Esophagus squamous epithelium (tissue), 5 donors: ENCODE measurements around the gene ITGA7. TPM values are rescaled to one million over a fixed set of nuclear protein-coding genes. Genes with fewer than 3 reads are reported as not detected.

Experiments used
- DNase-seq: peaks from one replicate; lab custom pipeline; 2025; lab: John Stamatoyannopoulos, UW
- H3K27ac ChIP-seq, 4 donors: fragments of 200-600 bp; sonication (generic); one replicate each; pipeline ENCODE4 v1.5.1; 2016 to 2019; ENCODE audit warnings: mild to moderate bottlenecking in 1 of 4
- H3K27me3 ChIP-seq, 4 donors: fragments of 200-600 bp; sonication (generic); 1 replicate in 3 of 4; 2 replicates in 1 of 4; pipeline versions ENCODE4 v1.5.1 to v1.6.0; 2017 to 2021; ENCODE audit warnings: antibody characterized with exemption in 1 of 4
- H3K36me3 ChIP-seq, 3 donors: fragments of 200-600 bp; sonication (generic); one replicate each; pipeline ENCODE4 v1.5.1; 2016 to 2019
- H3K4me1 ChIP-seq, 3 donors: fragments of 200-600 bp; sonication (generic); one replicate each; pipeline ENCODE4 v1.5.1; 2017 to 2019
- H3K4me3 ChIP-seq, 4 donors: fragments of 200-600 bp; sonication (generic); 1 replicate in 3 of 4; 2 replicates in 1 of 4; pipeline ENCODE4 v1.5.1; 2016 to 2019; ENCODE audit warnings: mild to moderate bottlenecking in 2 of 4, moderate library complexity in 1 of 4
- H3K9me3 ChIP-seq, 3 donors: fragments of 200-600 bp; sonication (generic); one replicate each; pipeline ENCODE4 v1.5.1; 2016 to 2019
- POLR2A ChIP-seq, 4 donors: fragments of 450-650 bp; IDR thresholded peaks; one replicate each; pipeline ENCODE4 v1.6.1; 2017; ENCODE audit warnings: antibody characterized with exemption in 4 of 4, mild to moderate bottlenecking in 4 of 4, moderate library complexity in 3 of 4
- WGBS, 2 donors: methylation state at CpG; one replicate each; pipeline ENCODE4 v1.1.5; 2018; 5-methylcytosine and 5-hydroxymethylcytosine counted together
- intact Hi-C: fragments of 100-400 bp; cut with DNase I; formaldehyde crosslinking; loops from one replicate; pipeline ENCODE4 v1.15.0; 2022
- total RNA-seq, 4 donors: library from RNA; depleted of rRNA; stranded (reverse); fragments of >200 nt; gene quantifications; one replicate each; pipeline ENCODE4 v1.1.0, GENCODE V29; 2016
- TF ChIP-seq, protein P1 (sequence below), 6 experiments: fragments of 450-650 bp in 4 of 6; fragments of 200-600 bp in 2 of 6; sonication (generic) in 2 of 6; IDR thresholded peaks; one replicate each; pipeline ENCODE4 v1.5.1; 2016 to 2019; ENCODE audit warnings: antibody characterized with exemption in 6 of 6, mild to moderate bottlenecking in 4 of 6, moderate library complexity in 4 of 6
- donor health status: DM: yes; HTN: yes; CAD: no.

The ITGA7 gene
- total RNA-seq, 4 donors from 2014 or later = 1.1 to 26.3 (median 10.5) TPM

DNA sequence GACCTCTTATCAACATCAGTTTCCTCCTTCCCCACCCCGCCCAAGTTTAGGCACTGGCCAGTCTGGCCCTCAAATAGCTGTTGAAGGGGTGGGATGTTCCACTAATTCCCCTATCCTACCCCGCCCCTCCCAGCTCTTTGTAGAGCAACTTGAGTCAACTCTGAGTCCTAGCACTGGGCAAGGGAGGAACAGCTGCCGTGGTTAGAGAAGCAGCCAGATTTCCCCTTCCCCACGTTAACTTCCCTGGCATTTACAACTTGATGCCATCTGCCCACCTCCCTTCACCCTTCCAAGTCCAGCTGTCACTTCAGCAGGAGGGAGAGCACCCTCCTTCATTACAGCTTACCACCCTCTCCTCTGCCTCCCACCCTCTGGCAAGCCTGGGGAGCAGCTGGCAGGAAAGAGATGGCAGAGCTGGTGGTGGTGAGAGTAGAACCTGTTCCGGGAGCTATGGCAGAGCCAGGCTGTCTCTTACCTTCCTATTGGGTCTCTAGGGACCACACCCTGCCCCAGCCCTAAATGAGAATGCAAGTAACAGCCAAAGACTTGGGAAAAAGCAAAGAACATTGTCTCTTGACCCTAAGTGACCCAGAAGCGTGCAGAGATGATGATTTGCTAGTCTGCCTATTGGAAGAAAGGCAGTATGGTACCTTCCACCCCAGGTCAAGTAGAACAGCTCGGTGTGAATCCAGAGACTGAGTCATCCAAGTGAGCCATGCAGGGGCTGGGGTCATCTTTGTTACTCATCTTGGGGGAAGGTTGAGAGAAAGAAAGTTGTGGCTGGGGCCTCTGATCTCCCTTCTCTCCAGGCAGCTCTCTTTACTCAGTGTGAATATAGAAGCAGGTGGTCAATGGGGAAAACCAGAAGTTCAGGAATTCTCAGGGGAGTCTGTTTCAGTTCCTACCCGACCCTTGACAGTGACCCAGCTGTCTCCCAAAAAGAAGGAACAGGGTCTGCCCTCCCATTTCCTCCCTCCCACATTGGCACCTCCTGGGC is 9.6 kb upstream of the ITGA7 start:
- no peak for DNase-seq
- H3K36me3 ChIP-seq = no peaks in the 10 kb centered on the region
- peak overlapping the region; percentile 57 to 89 (median 73) for H3K4me3 ChIP-seq
- 10 to 17% methylated on average over 7 to 8 of the region's 8 CpGs for WGBS, 2 donors
- no peaks in the 10 kb centered on the region for H3K27me3 ChIP-seq
- H3K4me1 ChIP-seq = peaks cover 40 to 81% (median 54%) of the 10 kb centered on the region in 3 donors
- H3K9me3 ChIP-seq = no peaks in the 10 kb centered on the region
- peak overlapping the region; percentile 93 to 98 (median 94) for H3K27ac ChIP-seq
- intact Hi-C loops = no loop called here
- no peak for TF ChIP-seq POLR2A (IDR thresholded peaks at IDR 0.05)
- TF ChIP-seq, protein P1, sequence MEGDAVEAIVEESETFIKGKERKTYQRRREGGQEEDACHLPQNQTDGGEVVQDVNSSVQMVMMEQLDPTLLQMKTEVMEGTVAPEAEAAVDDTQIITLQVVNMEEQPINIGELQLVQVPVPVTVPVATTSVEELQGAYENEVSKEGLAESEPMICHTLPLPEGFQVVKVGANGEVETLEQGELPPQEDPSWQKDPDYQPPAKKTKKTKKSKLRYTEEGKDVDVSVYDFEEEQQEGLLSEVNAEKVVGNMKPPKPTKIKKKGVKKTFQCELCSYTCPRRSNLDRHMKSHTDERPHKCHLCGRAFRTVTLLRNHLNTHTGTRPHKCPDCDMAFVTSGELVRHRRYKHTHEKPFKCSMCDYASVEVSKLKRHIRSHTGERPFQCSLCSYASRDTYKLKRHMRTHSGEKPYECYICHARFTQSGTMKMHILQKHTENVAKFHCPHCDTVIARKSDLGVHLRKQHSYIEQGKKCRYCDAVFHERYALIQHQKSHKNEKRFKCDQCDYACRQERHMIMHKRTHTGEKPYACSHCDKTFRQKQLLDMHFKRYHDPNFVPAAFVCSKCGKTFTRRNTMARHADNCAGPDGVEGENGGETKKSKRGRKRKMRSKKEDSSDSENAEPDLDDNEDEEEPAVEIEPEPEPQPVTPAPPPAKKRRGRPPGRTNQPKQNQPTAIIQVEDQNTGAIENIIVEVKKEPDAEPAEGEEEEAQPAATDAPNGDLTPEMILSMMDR (IDR thresholded peaks at IDR 0.05) = no peak

DNA sequence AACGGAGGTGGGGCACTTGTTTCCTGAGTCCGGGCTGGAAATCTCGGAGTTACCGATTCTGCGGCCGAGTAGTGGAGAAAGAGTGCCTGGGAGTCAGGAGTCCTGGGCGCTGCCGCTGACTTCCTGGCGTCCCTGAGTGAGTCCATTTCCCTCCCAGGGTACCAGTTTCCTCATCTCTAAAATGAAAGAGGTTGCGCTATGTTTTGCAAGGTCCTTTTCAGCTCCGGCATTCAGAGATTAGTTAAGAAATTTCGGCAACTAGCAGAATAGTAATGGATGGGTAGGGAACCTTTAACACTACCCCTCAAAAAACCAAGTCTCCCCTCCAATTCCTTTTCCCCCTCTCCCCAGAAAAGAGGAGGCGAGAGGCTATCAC is 8.9 kb upstream of the ITGA7 start:
- H3K4me3 ChIP-seq = peak overlapping the region; percentile 57 to 89 (median 73)
- TF ChIP-seq, protein P1 (IDR thresholded peaks at IDR 0.05) = no peak
- TF ChIP-seq POLR2A (IDR thresholded peaks at IDR 0.05) = no peak
- H3K27ac ChIP-seq = peak overlapping the region; percentile 93 to 98 (median 94)
- no peak for DNase-seq
- H3K36me3 ChIP-seq = no peaks in the 10 kb centered on the region
- H3K4me1 ChIP-seq = peaks cover 40 to 74% (median 54%) of the 10 kb centered on the region in 3 donors
- no peaks in the 10 kb centered on the region for H3K9me3 ChIP-seq
- 6 to 21% methylated on average over 3 to 10 of the region's 13 CpGs for WGBS, 2 donors
- no peaks in the 10 kb centered on the region for H3K27me3 ChIP-seq
- intact Hi-C loops = no loop called here

DNA sequence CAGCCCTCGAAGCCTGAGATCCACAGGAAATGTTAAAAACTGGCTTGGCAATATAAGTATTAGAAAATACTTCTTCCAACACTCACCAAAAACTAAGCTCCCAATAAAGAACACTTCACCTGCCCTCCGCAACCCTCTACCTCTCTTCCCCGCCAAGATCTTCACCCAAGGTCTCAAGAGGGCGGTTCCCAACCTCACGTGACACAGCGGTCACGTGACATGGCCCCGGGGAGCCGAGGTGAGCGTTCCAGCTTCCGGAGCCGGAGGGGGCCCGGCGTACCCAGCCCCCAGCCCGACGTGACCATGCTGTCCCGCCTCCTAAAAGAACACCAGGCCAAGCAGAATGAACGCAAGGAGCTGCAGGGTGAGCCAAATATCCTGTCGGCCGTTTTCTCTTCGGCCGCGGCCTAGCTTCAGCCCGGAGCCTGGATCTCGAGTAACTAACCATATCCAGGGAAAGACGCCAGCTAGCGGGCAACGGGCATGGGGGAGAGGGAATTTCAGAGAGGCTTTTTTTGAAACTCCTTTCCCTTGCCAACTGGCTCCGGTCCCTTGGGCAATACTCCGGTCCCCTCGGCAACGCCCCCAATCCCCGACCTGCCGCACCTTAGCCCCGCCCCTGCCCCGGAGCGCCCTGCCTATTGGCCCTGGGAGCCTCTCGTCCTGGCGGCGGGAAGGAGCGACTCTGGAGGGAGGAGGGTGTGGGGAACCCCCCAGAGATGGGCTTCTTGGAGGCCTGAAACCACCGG is 8.3 kb upstream of the ITGA7 start, which contains the start of gene BLOC1S1:
Gene BLOC1S1, plus strand, starts transcription at position 214 of the 749 bp plus-strand sequence. Its CDS starts 6 bp downstream, at position 220.
- DNase-seq = peak; percentile 50
- Histone ChIP-seq H3K36me3 (no peaks in the 10 kb centered on the region), H3K4me1 (peaks cover 40 to 68% (median 48%) of the 10 kb centered on the region in 3 donors), H3K27me3 (no peaks in the 10 kb centered on the region), H3K27ac (peak within 1 kb of the TSS; percentile 93 to 98 (median 94)), H3K4me3 (peak within 1 kb of the TSS; percentile 57 to 89 (median 73)), H3K9me3 (no peaks in the 10 kb centered on the region)
- TF ChIP-seq, protein P1 (IDR thresholded peaks at IDR 0.05) = peak in 2 of 6 experiments; percentile 9 to 13
- TF ChIP-seq POLR2A (IDR thresholded peaks at IDR 0.05) = peak in 3 of 4 donors; percentile 22 to 44 (median 38)
- 0% methylated on average over 11 to 17 of the region's 42 CpGs for WGBS, 2 donors
- intact Hi-C loops = no loop called here

DNA sequence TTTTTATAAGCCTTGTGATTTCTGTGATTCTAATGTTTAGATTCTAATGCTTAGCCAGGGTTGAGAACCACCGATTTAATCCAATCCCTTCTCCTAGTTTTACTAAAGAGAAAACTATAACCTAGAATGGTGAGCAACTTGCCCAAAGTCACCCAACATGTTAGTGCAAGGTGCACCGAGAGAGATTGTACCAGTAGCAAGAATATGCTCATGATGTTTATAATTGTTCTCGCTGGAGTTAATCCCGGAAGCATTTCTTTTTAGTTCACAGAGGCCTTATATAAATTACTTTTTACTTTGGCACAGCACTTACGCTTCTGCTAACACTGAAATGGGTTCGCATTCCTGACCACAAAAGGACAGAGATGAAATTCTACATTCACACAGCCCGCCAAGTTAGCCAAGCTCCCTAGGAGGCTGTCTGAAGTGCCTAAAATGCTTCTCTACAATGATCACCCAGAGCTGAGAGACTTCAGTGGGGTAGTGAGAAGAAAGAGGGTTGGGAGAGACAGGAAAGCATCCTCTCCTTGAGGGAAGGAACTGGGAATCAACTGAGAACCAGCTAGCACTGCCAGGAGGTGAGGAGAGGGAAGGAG is 7.6 kb upstream of the ITGA7 start:
- no peak for TF ChIP-seq POLR2A (IDR thresholded peaks at IDR 0.05)
- TF ChIP-seq, protein P1 (IDR thresholded peaks at IDR 0.05) = no peak
- intact Hi-C loops = no loop called here
- H3K27me3 ChIP-seq = peaks cover 0 to 3% (median 0%) of the 10 kb centered on the region in 4 donors
- H3K4me3 ChIP-seq = peak overlapping the region; percentile 57 to 89 (median 73)
- peaks cover 37 to 61% (median 43%) of the 10 kb centered on the region in 3 donors for H3K4me1 ChIP-seq
- WGBS, 2 donors = 37 to 45% methylated on average over 7 of the region's 7 CpGs
- H3K36me3 ChIP-seq = no peaks in the 10 kb centered on the region
- no peak for DNase-seq
- H3K9me3 ChIP-seq = no peaks in the 10 kb centered on the region
- H3K27ac ChIP-seq = peak overlapping the region; percentile 93 to 98 (median 94)
